IMR-90 (cell line): ENCODE data around the gene ZNF644. TPM values are rescaled to one million over a fixed set of nuclear protein-coding genes. Genes with fewer than 3 reads are reported as not detected.

Experiments used
- ATAC-seq: fragments of 200-7000 bp; cut with Tn5 transposase; 2 replicates; pipeline ENCODE4 v1.9.1; 2020; ENCODE audit warnings: low read depth, mild to moderate bottlenecking, moderate library complexity
- BruUV-seq: library from RNA; stranded (reverse); fragments of 400-500 nt; replicated peaks from 2 replicates; lab custom pipeline; 2021; lab: Mats Ljungman, UMichigan
- CTCF ChIA-PET: fragments of 300-600 bp; formaldehyde crosslinking; extraction: SDS; loops from one replicate; lab custom pipeline; 2021; ENCODE audit warnings: antibody characterized with exemption; lab: Yijun Ruan, JAX
- POLR2A ChIA-PET: fragments of 300-600 bp; sonication (Branson Sonifier 250); formaldehyde crosslinking; loops from one replicate; lab custom pipeline; 2022; ENCODE audit warnings: antibody characterized with exemption; ENCODE audit not compliant: unreplicated experiment; lab: Charles Lee
- DNase-seq: peaks from one replicate; pipeline ENCODE4 v3.0.0; 2013
- H2AFZ ChIP-seq: replicated peaks from 2 replicates; pipeline ENCODE3; 2013; ENCODE audit warnings: low read length, mild to moderate bottlenecking; ENCODE audit not compliant: poor library complexity
- H2AK5ac ChIP-seq: 2 replicates; pipeline ENCODE4 v1.6.1; 2013; ENCODE audit warnings: low read depth, low read length, inconsistent platforms
- H2AK9ac ChIP-seq: replicated peaks from 2 replicates; pipeline ENCODE3; 2013; ENCODE audit warnings: mild to moderate bottlenecking, low read depth, low read length, moderate library complexity; ENCODE audit not compliant: poor library complexity
- H2BK120ac ChIP-seq: 2 replicates; pipeline ENCODE4 v1.6.1; 2013; ENCODE audit warnings: low read depth, low read length, inconsistent platforms
- H2BK15ac ChIP-seq: 3 replicates; pipeline ENCODE4 v1.6.1; 2013; ENCODE audit warnings: low read depth, low read length, inconsistent platforms
- H2BK20ac ChIP-seq: 2 replicates; pipeline ENCODE4 v1.6.1; 2013; ENCODE audit warnings: low read depth, mild to moderate bottlenecking, inconsistent platforms, low read length, moderate library complexity
- H2BK5ac ChIP-seq: 2 replicates; pipeline ENCODE4 v1.6.1; 2013; ENCODE audit warnings: mild to moderate bottlenecking, low read depth, low read length, inconsistent platforms; ENCODE audit not compliant: poor library complexity, severe bottlenecking
- H3K14ac ChIP-seq: replicated peaks from 2 replicates; pipeline ENCODE4 v1.6.1; 2013; ENCODE audit warnings: low read depth, low read length, inconsistent platforms
- H3K18ac ChIP-seq: 2 replicates; pipeline ENCODE4 v1.6.1; 2013; ENCODE audit warnings: low read depth, low read length, control low read depth
- H3K23ac ChIP-seq: 2 replicates; pipeline ENCODE4 v1.6.1; 2013; ENCODE audit warnings: low read depth, low read length, inconsistent platforms
- H3K27ac ChIP-seq: 2 replicates; pipeline ENCODE4 v1.5.1; 2013; ENCODE audit warnings: mild to moderate bottlenecking, control low read depth, low read length; ENCODE audit not compliant: insufficient read depth
- H3K27me3 ChIP-seq: 2 replicates; pipeline ENCODE4 v1.6.1; 2013; ENCODE audit warnings: low read length; ENCODE audit not compliant: control insufficient read depth, insufficient read depth
- H3K36me3 ChIP-seq: 2 replicates; pipeline ENCODE4 v1.6.1; 2013; ENCODE audit warnings: low read length, mixed read lengths; ENCODE audit not compliant: control insufficient read depth, insufficient read depth
- H3K4ac ChIP-seq: 2 replicates; pipeline ENCODE4 v1.6.1; 2013; ENCODE audit warnings: low read depth, low read length, inconsistent platforms
- H3K4me1 ChIP-seq: 2 replicates; pipeline ENCODE4 v1.6.1; 2013; ENCODE audit warnings: low read length, mixed read lengths; ENCODE audit not compliant: control insufficient read depth, insufficient read depth
- H3K4me2 ChIP-seq: 2 replicates; pipeline ENCODE4 v1.6.1; 2013; ENCODE audit warnings: low read depth, mild to moderate bottlenecking, control low read depth, low read length, moderate library complexity
- H3K4me3 ChIP-seq: 2 replicates; pipeline ENCODE4 v1.5.1; 2013; ENCODE audit warnings: low read depth, mild to moderate bottlenecking, control low read depth, low read length, moderate library complexity; ENCODE audit not compliant: insufficient read depth
- H3K56ac ChIP-seq: 2 replicates; pipeline ENCODE4 v1.6.1; 2013; ENCODE audit warnings: low read length, inconsistent platforms; ENCODE audit not compliant: insufficient read depth; ENCODE audit errors: extremely low read depth
- H3K79me1 ChIP-seq, 2 experiments: 2 replicates each; pipeline ENCODE4 v1.6.1; 2013; ENCODE audit warnings: low read length in 2 of 2, inconsistent platforms in 1 of 2, low read depth in 1 of 2
- H3K9ac ChIP-seq: 2 replicates; pipeline ENCODE4 v1.6.1; 2013; ENCODE audit warnings: low read depth, low read length, control low read depth
- H3K9me1 ChIP-seq: 2 replicates; pipeline ENCODE4 v1.6.1; 2013; ENCODE audit warnings: low read length, inconsistent platforms; ENCODE audit not compliant: insufficient read depth
- H3K9me3 ChIP-seq: 2 replicates; pipeline ENCODE4 v1.6.1; 2013; ENCODE audit warnings: low read length; ENCODE audit not compliant: control insufficient read depth, insufficient read depth
- H4K20me1 ChIP-seq: 2 replicates; pipeline ENCODE4 v1.6.1; 2013; ENCODE audit warnings: low read length, inconsistent platforms; ENCODE audit not compliant: insufficient read depth
- H4K5ac ChIP-seq: 2 replicates; pipeline ENCODE4 v1.6.1; 2013; ENCODE audit warnings: mild to moderate bottlenecking, low read depth, low read length, control low read depth
- H4K8ac ChIP-seq, 2 experiments: 2 replicates each; pipeline ENCODE4 v1.6.1; 2013; ENCODE audit warnings: low read depth in 2 of 2, low read length in 2 of 2, control low read depth in 1 of 2, inconsistent platforms in 1 of 2
- H4K91ac ChIP-seq: 2 replicates; pipeline ENCODE4 v1.6.1; 2013; ENCODE audit warnings: low read depth, low read length, inconsistent platforms; ENCODE audit not compliant: insufficient read depth
- BHLHE40 ChIP-seq: fragments of 150-350 bp; IDR thresholded peaks from 2 replicates; pipeline ENCODE4 v1.6.1; 2016; ENCODE audit warnings: mild to moderate bottlenecking, low read depth, low read length
- CHD1 ChIP-seq: IDR thresholded peaks from 2 replicates; pipeline ENCODE4 v1.6.1; 2012; ENCODE audit warnings: low read depth, low read length, improper control_type of control experiment
- MXI1 ChIP-seq: IDR thresholded peaks from 2 replicates; pipeline ENCODE4 v1.6.1; 2012; ENCODE audit warnings: low read depth, mild to moderate bottlenecking, low read length, moderate library complexity, borderline replicate concordance
- POLR2A ChIP-seq: IDR thresholded peaks from 2 replicates; pipeline ENCODE4 v1.6.1; 2012; ENCODE audit warnings: mild to moderate bottlenecking, low read depth, low read length
- RAD21 ChIP-seq: IDR thresholded peaks from 2 replicates; pipeline ENCODE4 v1.6.1; 2012; ENCODE audit warnings: low read length, improper control_type of control experiment
- RCOR1 ChIP-seq: IDR thresholded peaks from 2 replicates; pipeline ENCODE4 v1.6.1; 2012; ENCODE audit warnings: mild to moderate bottlenecking, low read length, improper control_type of control experiment; ENCODE audit not compliant: insufficient replicate concordance
- SMC3 ChIP-seq: fragments of 150-350 bp; IDR thresholded peaks from 2 replicates; pipeline ENCODE4 v1.6.1; 2016; ENCODE audit warnings: low read depth, mild to moderate bottlenecking, antibody characterized with exemption, low read length, moderate library complexity
- WGBS, 2 experiments: methylation state at CpG; one replicate each; pipeline versions ENCODE4 v1.1.5 to v1.1.7; 2013; ENCODE audit warnings: missing lambda C conversion rate in 2 of 2; ENCODE audit not compliant: insufficient read length in 1 of 2; ENCODE audit errors: extremely low coverage in 2 of 2; 5-methylcytosine and 5-hydroxymethylcytosine counted together
- dilution Hi-C: fragments of 300-500 bp; cut with HindIII; formaldehyde crosslinking; loops from one replicate; pipeline ENCODE4 v1.14.3; 2018; ENCODE audit warnings: low sequenced_read_pairs; ENCODE audit not compliant: unreplicated experiment
- in situ Hi-C: fragments of 300-500 bp; cut with MboI; formaldehyde crosslinking; loops from 3 replicates; pipeline ENCODE4 v1.14.3; 2019; ENCODE audit warnings: low sequenced_read_pairs, inconsistent platforms, mixed read lengths
- intact Hi-C: fragments of 100-400 bp; cut with micrococcal nuclease; formaldehyde crosslinking; loops from 2 replicates; pipeline ENCODE4 v1.10.0; 2022
- polyA plus RNA-seq, 3 experiments: library from polyadenylated mRNA; depleted of rRNA; stranded (reverse); fragments of >200 nt; gene quantifications; 2 replicates each; pipeline ENCODE4 v1.2.3, GENCODE V29; 2012; ENCODE audit warnings: low replicate concordance in 1 of 3
- total RNA-seq: library from RNA; depleted of rRNA; stranded (reverse); fragments of >200 nt; gene quantifications from 2 replicates; pipeline ENCODE4 v1.2.3, GENCODE V29; 2012
- TF ChIP-seq, protein P1 (sequence below): fragments of 150-350 bp; IDR thresholded peaks from 2 replicates; pipeline ENCODE4 v1.6.1; 2016; ENCODE audit warnings: low read depth, mild to moderate bottlenecking, low read length, moderate library complexity, borderline replicate concordance
- TF ChIP-seq, protein P2 (sequence below): conservative IDR thresholded peaks from 2 replicates; pipeline ENCODE4 v1.5.1; 2012; ENCODE audit warnings: mild to moderate bottlenecking, low read depth, low read length, improper control_type of control experiment

The ZNF644 gene
- total and polyA plus RNA-seq, 2 of the 4 experiments (the other 2 are of a cell fraction), result 9.0 to 45.3 TPM

DNA sequence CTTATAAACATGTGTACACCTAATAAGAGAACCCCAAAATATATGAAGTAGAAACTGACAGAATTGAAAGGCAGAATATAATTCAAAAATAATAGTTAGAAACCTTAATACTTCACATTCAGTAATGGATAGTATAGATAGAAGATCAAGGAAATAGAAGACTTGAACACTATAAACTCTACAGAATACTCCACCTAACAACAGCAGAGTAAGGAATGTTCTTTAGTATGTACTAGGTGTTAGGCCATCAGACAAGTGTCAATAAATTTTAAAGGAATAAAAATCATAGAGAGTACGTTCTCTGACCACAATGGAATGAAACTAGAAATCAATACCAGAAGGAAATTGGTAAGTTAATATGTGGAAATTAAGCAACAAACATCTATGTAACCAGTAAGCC, 16.6 kb downstream of the ZNF644 start:
- Histone ChIP-seq H3K9me3 (no peaks in the 10 kb centered on the region), H2BK120ac (no peak overlapping the region), H3K4ac (no peak overlapping the region), H3K18ac (no peak overlapping the region), H3K4me3 (no peak overlapping the region), H4K5ac (no peak overlapping the region), H3K4me1 (no peaks in the 10 kb centered on the region), H3K9ac (no peak overlapping the region), H3K27ac (no peak overlapping the region), H3K79me1 (peaks cover 10 to 32% of the 10 kb centered on the region in 2 experiments), H4K91ac (no peak overlapping the region), H2BK5ac (no peak overlapping the region), H2AK5ac (no peak overlapping the region), H3K27me3 (no peaks in the 10 kb centered on the region), H2BK20ac (no peak overlapping the region), H4K20me1 (peaks cover 43% of the 10 kb centered on the region), H2AFZ (no peak overlapping the region), H3K56ac (no peak overlapping the region), H3K14ac (no peak overlapping the region), H4K8ac (no peak overlapping the region), H3K23ac (no peak overlapping the region), H3K4me2 (no peak overlapping the region), H2AK9ac (no peak overlapping the region), H2BK15ac (no peak overlapping the region), H3K9me1 (0 out of 2 replicates have a peak, but pooled peaks cover 1% of the 10 kb centered on the region), H3K36me3 (no peaks in the 10 kb centered on the region; the same call in 1 of the 2 replicates)
- no peak for DNase-seq
- no CpG with 5 or more reads among the region's 1 CpG for WGBS, 2 experiments
- in situ Hi-C loops, result no loop called here
- BruUV-seq, result no TSS peak
- CTCF ChIA-PET, result interaction anchor here (0.6 kb wide), 1 partner anchor 14 kb away, joined by 3 read pairs; no protein-coding TSS in a partner anchor
- TF ChIP-seq SMC3, result no peak
- TF ChIP-seq, protein P1, sequence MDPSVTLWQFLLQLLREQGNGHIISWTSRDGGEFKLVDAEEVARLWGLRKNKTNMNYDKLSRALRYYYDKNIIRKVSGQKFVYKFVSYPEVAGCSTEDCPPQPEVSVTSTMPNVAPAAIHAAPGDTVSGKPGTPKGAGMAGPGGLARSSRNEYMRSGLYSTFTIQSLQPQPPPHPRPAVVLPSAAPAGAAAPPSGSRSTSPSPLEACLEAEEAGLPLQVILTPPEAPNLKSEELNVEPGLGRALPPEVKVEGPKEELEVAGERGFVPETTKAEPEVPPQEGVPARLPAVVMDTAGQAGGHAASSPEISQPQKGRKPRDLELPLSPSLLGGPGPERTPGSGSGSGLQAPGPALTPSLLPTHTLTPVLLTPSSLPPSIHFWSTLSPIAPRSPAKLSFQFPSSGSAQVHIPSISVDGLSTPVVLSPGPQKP, result no peak
- no peak for TF ChIP-seq BHLHE40
- no peak for TF ChIP-seq MXI1
- no peak for TF ChIP-seq POLR2A
- no peak for TF ChIP-seq RAD21
- TF ChIP-seq CHD1, result no peak
- TF ChIP-seq, protein P2, sequence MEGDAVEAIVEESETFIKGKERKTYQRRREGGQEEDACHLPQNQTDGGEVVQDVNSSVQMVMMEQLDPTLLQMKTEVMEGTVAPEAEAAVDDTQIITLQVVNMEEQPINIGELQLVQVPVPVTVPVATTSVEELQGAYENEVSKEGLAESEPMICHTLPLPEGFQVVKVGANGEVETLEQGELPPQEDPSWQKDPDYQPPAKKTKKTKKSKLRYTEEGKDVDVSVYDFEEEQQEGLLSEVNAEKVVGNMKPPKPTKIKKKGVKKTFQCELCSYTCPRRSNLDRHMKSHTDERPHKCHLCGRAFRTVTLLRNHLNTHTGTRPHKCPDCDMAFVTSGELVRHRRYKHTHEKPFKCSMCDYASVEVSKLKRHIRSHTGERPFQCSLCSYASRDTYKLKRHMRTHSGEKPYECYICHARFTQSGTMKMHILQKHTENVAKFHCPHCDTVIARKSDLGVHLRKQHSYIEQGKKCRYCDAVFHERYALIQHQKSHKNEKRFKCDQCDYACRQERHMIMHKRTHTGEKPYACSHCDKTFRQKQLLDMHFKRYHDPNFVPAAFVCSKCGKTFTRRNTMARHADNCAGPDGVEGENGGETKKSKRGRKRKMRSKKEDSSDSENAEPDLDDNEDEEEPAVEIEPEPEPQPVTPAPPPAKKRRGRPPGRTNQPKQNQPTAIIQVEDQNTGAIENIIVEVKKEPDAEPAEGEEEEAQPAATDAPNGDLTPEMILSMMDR, result no peak
- TF ChIP-seq RCOR1, result no peak
- intact Hi-C loops, result no loop called here
- POLR2A ChIA-PET, result no interaction called here
- dilution Hi-C loops, result no loop called here
- no peak for ATAC-seq
